Activated T-cell treated with anti-CD3 and anti-CD28 coated beads for 48 hours (primary cell): Measurements from ENCODE around the gene ZNF483.
"Not testable (repeated sequence)": the region's sequence is repeated elsewhere in the genome, so short reads cannot be mapped to it uniquely, and the experiment has no call there.

Experiments used
- DNase-seq: peaks from one replicate; pipeline ENCODE4 v3.0.0-alpha.2; 2020; ENCODE audit warnings: low read depth

ZNF483 gene

DNA sequence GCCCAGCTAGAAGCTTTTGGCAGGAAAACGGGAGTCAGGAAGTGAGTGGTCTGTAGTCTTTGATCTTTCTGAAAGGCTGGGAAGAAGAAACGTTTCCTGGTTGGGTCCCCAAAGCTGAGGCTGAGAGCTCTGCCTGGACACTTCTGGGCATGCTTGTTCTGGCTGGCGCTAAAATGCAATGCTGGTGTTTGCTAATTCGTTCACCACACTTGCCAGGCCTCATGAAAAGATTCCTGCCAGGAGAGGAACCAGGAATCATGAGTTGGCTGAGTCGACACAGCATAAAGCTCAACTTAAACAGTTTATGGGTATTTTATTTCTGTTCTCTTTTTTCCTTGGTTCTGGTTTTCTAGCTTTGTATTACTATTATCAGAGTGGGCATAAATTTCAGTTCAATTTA, 85.2 kb downstream of the ZNF483 start:
- DNase-seq, result no peak

DNA sequence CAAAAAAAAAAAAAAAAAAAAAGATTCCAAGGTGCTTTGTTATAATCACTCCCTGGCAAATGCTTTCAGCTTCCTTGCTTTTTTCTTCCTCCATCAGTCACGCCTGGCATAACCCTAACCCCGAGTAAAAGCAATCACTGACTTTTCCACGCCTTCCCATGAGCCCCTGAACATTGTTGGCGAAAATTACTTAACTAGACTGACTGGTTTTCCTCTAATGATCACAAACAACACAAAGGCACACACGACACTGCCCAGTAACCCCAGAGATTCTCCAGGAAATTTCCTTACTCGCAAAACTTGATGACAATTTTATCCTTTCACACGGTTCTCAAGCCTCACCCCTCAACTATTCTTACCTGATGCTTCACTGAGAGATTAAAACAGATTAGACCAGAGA, 85.9 kb downstream of the ZNF483 start:
- DNase-seq, result no peak

DNA sequence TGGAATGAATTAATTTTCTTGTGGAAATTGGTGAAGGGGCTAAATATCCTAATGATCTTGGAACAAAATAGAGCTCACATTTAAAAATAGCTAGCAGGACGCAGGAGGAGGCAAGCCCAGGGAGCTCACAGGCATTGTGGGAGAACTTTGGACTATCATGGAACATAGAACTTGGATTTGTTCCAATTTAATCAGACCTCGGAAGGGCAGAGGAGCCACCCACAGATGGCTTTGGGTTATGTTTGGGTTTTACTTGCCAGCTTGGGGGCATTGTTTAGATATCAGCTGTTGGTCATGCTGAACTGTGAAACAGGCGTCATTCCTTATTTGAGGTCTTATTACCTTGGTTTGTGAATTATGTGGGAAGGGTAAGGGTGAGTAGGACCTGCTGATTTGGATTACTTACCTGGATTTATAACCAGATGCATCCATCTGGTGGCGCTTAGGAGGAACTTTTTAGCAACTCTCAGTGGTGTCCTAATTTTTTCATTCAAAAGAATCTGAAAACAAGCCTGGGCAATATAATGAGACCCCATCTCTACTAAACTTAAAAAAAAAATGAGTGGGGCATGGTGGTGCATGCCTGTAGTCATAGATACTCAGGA, 88.6 kb downstream of the ZNF483 start:
- no peak for DNase-seq

DNA sequence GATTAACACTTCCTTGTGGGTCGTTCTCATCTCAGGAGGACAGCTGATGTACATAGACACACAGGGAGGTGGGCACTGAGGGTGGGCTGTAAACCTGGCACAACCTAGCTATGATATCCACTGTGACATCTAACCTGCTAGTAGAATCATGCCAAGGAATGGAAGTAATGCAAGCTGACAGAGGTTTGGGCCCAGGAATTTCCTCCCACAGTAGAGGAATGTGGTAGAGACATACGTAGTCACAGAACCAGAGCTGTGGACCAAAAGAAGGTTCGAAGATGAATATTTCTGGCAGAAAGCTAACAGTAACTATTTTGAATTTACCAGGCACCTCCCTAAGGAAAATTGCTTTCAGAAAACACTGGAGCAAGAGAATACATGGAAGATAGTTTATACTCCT, 90.9 kb downstream of the ZNF483 start:
- no peak for DNase-seq

DNA sequence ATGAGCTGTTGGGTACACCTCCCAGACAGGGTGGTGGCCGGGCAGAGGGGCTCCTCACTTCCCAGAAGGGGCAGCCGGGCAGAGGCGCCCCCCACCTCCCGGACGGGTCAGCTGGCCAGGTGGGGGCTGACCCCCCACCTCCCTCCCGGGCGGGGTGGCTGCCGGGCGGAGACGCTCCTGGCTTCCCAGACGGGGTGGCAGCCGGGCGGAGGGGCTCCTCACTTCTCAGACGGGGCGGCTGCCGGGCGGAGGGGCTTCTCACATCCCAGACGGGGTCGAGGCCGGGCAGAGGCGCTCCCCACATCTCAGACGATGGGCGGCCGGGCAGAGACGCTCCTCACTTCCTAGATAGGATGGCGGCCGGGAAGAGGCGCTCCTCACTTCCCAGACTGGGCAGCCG, 92.4 kb downstream of the ZNF483 start:
- not testable (repeated sequence) for DNase-seq

DNA sequence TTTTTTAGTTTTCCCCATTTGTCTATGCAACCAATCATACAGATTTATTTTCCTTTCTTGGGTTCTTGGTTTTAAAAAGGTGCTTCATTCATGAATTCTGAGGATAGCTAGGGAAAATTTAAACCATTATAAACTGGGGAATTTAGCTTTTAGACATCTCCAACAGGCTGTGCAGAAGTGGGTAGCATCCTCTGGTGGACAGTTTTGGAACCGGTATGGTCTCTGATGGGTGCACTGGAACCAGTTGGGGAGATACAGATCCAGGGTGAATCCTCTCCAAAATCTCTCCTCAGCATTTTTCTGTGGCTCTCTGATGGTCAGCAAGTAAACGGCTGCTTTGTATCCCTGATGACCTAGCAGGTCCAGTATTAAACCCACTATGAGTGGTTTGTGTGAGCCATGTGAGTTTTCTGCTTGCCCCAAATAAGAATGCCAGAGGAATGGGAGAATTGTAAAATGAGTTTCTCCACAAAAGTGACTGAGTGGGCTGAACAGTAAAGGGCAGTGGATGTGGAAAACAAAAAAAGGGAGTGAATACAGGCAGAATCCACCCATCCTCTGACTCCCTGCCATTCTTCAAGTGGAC, 97.0 kb downstream of the ZNF483 start:
- DNase-seq, result peak; percentile 29

DNA sequence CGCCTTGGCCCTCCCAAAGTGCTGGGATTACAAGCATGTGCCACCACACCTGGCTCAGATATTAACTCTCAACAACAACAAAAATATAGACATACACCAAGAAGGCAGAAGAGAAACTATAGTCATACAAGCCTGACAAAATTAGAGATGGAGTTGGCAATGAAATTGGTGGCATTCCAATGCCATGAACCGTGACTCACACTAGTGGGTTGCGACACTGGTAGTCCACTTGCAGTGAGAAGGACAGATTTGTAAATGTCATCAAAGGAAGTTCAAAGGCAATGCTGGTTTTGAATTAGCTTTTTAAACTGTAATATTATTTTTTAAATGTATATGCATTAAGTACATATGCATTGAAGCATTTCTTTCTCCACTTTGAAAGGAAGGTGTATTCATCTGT, 97.6 kb downstream of the ZNF483 start:
- DNase-seq, result no peak
